Parathyroid adenoma (tissue), 2 donors: Measurements from ENCODE around the gene FAM78B.

ENCODE experiments used
- H2AFZ ChIP-seq: fragments of 300-600 bp; sonication (generic); one replicate; pipeline ENCODE4 v1.7.0; 2017; ENCODE audit warnings: antibody characterized with exemption, mild to moderate bottlenecking
- H3K27ac ChIP-seq: fragments of 300-600 bp; sonication (generic); one replicate; pipeline ENCODE4 v1.7.0; 2017
- H3K27me3 ChIP-seq: fragments of 300-600 bp; sonication (generic); one replicate; pipeline ENCODE4 v1.7.0; 2017; ENCODE audit warnings: low read length; ENCODE audit not compliant: control insufficient read depth, insufficient read depth
- H3K36me3 ChIP-seq: fragments of 300-600 bp; sonication (generic); one replicate; pipeline ENCODE4 v1.7.0; 2017; ENCODE audit warnings: low read length; ENCODE audit not compliant: control insufficient read depth, insufficient read depth
- H3K4me1 ChIP-seq: fragments of 300-600 bp; sonication (generic); one replicate; pipeline ENCODE4 v1.7.0; 2017; ENCODE audit warnings: control low read depth
- H3K4me2 ChIP-seq: fragments of 300-600 bp; sonication (generic); one replicate; pipeline ENCODE4 v1.7.0; 2017; ENCODE audit warnings: low read length
- H3K4me3 ChIP-seq: fragments of 300-600 bp; sonication (generic); one replicate; pipeline ENCODE4 v1.7.0; 2017; ENCODE audit warnings: low read depth, low read length
- H3K79me2 ChIP-seq: fragments of 300-600 bp; sonication (generic); one replicate; pipeline ENCODE4 v1.7.0; 2017; ENCODE audit warnings: control low read depth
- H3K9ac ChIP-seq: fragments of 300-600 bp; sonication (generic); one replicate; pipeline ENCODE4 v1.7.0; 2017; ENCODE audit warnings: mild to moderate bottlenecking
- H3K9me3 ChIP-seq: fragments of 300-600 bp; sonication (generic); one replicate; pipeline ENCODE4 v1.7.0; 2017; ENCODE audit warnings: low read length; ENCODE audit not compliant: control insufficient read depth
- CTCF ChIP-seq: fragments of 300-600 bp; sonication (generic); IDR thresholded peaks from one replicate; pipeline ENCODE4 v1.7.0; 2017; ENCODE audit warnings: antibody characterized with exemption, mild to moderate bottlenecking
- donor health status: primary hyperparathyroidism.

The FAM78B gene

GRCh38 chr1:166073489-166073888 lies 93.3 kb downstream of the FAM78B start:
- no peak overlapping the region for H2AFZ ChIP-seq
- H3K9me3 ChIP-seq, result no peaks in the 10 kb centered on the region
- no peak overlapping the region for H3K4me3 ChIP-seq
- no peak for TF ChIP-seq CTCF
- H3K4me1 ChIP-seq, result no peaks in the 10 kb centered on the region
- H3K79me2 ChIP-seq, result no peaks in the 10 kb centered on the region
- no peak overlapping the region for H3K27ac ChIP-seq
- H3K9ac ChIP-seq, result no peak overlapping the region
- no peaks in the 10 kb centered on the region for H3K27me3 ChIP-seq
- no peaks in the 10 kb centered on the region for H3K36me3 ChIP-seq
- no peak overlapping the region for H3K4me2 ChIP-seq

GRCh38 chr1:166069390-166069789 lies 97.4 kb downstream of the FAM78B start:
- H3K79me2 ChIP-seq, result no peaks in the 10 kb centered on the region
- peaks cover 12% of the 10 kb centered on the region for H3K4me1 ChIP-seq
- no peak for TF ChIP-seq CTCF
- no peaks in the 10 kb centered on the region for H3K27me3 ChIP-seq
- no peaks in the 10 kb centered on the region for H3K36me3 ChIP-seq
- H2AFZ ChIP-seq, result no peak overlapping the region
- H3K4me2 ChIP-seq, result no peak overlapping the region
- H3K4me3 ChIP-seq, result no peak overlapping the region
- no peak overlapping the region for H3K27ac ChIP-seq
- H3K9me3 ChIP-seq, result no peaks in the 10 kb centered on the region
- no peak overlapping the region for H3K9ac ChIP-seq

- TF ChIP-seq CTCF, result no peak
- no peaks in the 10 kb centered on the region for H3K9me3 ChIP-seq
- H3K4me2 ChIP-seq, result no peak overlapping the region
- no peaks in the 10 kb centered on the region for H3K79me2 ChIP-seq
- H3K36me3 ChIP-seq, result no peaks in the 10 kb centered on the region
- H3K9ac ChIP-seq, result no peak overlapping the region
- H3K27ac ChIP-seq, result no peak overlapping the region
- H2AFZ ChIP-seq, result no peak overlapping the region
- peaks cover 15% of the 10 kb centered on the region for H3K4me1 ChIP-seq
- H3K4me3 ChIP-seq, result no peak overlapping the region
- no peaks in the 10 kb centered on the region for H3K27me3 ChIP-seq
These were observed 100.7 kb downstream of the FAM78B start for GRCh38 chr1:166066107-166066506.

- H3K27ac ChIP-seq, result no peak overlapping the region
- no peaks in the 10 kb centered on the region for H3K36me3 ChIP-seq
- TF ChIP-seq CTCF, result no peak
- H3K9ac ChIP-seq, result no peak overlapping the region
- H3K9me3 ChIP-seq, result no peaks in the 10 kb centered on the region
- H3K4me3 ChIP-seq, result no peak overlapping the region
- peaks cover 15% of the 10 kb centered on the region for H3K4me1 ChIP-seq
- H3K79me2 ChIP-seq, result no peaks in the 10 kb centered on the region
- H3K27me3 ChIP-seq, result no peaks in the 10 kb centered on the region
- no peak overlapping the region for H2AFZ ChIP-seq
- H3K4me2 ChIP-seq, result no peak overlapping the region
These were observed 101.8 kb downstream of the FAM78B start for GRCh38 chr1:166064951-166065350.

GRCh38 chr1:166064313-166064926 lies 102.4 kb downstream of the FAM78B start:
- no peak overlapping the region for H3K4me3 ChIP-seq
- no peak overlapping the region for H3K27ac ChIP-seq
- no peak for TF ChIP-seq CTCF
- H3K9me3 ChIP-seq, result no peaks in the 10 kb centered on the region
- H3K4me1 ChIP-seq, result peaks cover 15% of the 10 kb centered on the region
- H3K9ac ChIP-seq, result no peak overlapping the region
- H3K79me2 ChIP-seq, result no peaks in the 10 kb centered on the region
- no peak overlapping the region for H3K4me2 ChIP-seq
- no peaks in the 10 kb centered on the region for H3K27me3 ChIP-seq
- H3K36me3 ChIP-seq, result no peaks in the 10 kb centered on the region
- no peak overlapping the region for H2AFZ ChIP-seq
